Endothelial cell (in vitro differentiated cells): ENCODE data around the gene ABHD15. TPM values are rescaled to one million over a fixed set of nuclear protein-coding genes. Genes with fewer than 3 reads are reported as not detected.

ENCODE experiments used
- DNase-seq: peaks from one replicate; pipeline ENCODE4 v3.0.0; 2021; ENCODE audit warnings: low spot score
- H3K27ac Mint-ChIP-seq: one replicate; pipeline ENCODE4 v1.8.0; 2021; ENCODE audit warnings: mixed read lengths, inconsistent platforms; ENCODE audit not compliant: unreplicated experiment
- H3K27me3 Mint-ChIP-seq: one replicate; pipeline ENCODE4 v1.8.0; 2021; ENCODE audit warnings: mild to moderate bottlenecking, moderate library complexity, mixed read lengths, inconsistent platforms; ENCODE audit not compliant: unreplicated experiment
- H3K36me3 Mint-ChIP-seq: one replicate; pipeline ENCODE4 v1.8.0; 2021; ENCODE audit warnings: mild to moderate bottlenecking, low read depth, mixed read lengths, inconsistent platforms; ENCODE audit not compliant: unreplicated experiment
- H3K4me1 Mint-ChIP-seq: one replicate; pipeline ENCODE4 v1.8.0; 2021; ENCODE audit warnings: mild to moderate bottlenecking, mixed read lengths, inconsistent platforms; ENCODE audit not compliant: unreplicated experiment
- H3K4me3 Mint-ChIP-seq: one replicate; pipeline ENCODE4 v1.8.0; 2021; ENCODE audit warnings: mild to moderate bottlenecking, mixed read lengths, inconsistent platforms; ENCODE audit not compliant: unreplicated experiment
- H3K9me3 Mint-ChIP-seq: one replicate; pipeline ENCODE4 v1.8.0; 2021; ENCODE audit warnings: mixed read lengths, inconsistent platforms; ENCODE audit not compliant: unreplicated experiment
- CTCF ChIP-seq: fragments of 200-600 bp; sonication (generic); IDR thresholded peaks from one replicate; pipeline ENCODE4 v1.5.0; 2021; ENCODE audit warnings: antibody characterized with exemption; ENCODE audit not compliant: unreplicated experiment
- total RNA-seq: library from RNA; stranded (reverse); fragmentation: NEBNext Ultra II Directional; extraction: Animal tissue kit (Norgen Biotek cat#: 25700); gene quantifications from one replicate; pipeline ENCODE4 v1.2.1, GENCODE V29; 2021; ENCODE audit not compliant: unreplicated experiment

Gene ABHD15
- total RNA-seq, 1 donor from 2014 or later, result 1.7 TPM

GRCh38 chr17:29518359-29518758 is 48.5 kb downstream of the ABHD15 start:
- Mint-ChIP-seq H3K9me3 (no peaks in the 10 kb centered on the region), H3K27ac (no peak overlapping the region), H3K4me3 (no peak overlapping the region), H3K27me3 (no peaks in the 10 kb centered on the region), H3K4me1 (no peaks in the 10 kb centered on the region), H3K36me3 (peaks cover 23% of the 10 kb centered on the region)
- DNase-seq, result no peak
- TF ChIP-seq CTCF, result no peak

GRCh38 chr17:29514792-29515191 is 52.0 kb downstream of the ABHD15 start:
- DNase-seq, result no peak
- no peak for TF ChIP-seq CTCF
- Mint-ChIP-seq H3K27ac (no peak overlapping the region), H3K27me3 (peaks cover 2% of the 10 kb centered on the region), H3K9me3 (no peaks in the 10 kb centered on the region), H3K36me3 (peaks cover 15% of the 10 kb centered on the region), H3K4me1 (no peaks in the 10 kb centered on the region), H3K4me3 (no peak overlapping the region)

GRCh38 chr17:29510953-29511352 is 55.9 kb downstream of the ABHD15 start:
- Mint-ChIP-seq H3K9me3 (no peaks in the 10 kb centered on the region), H3K4me1 (no peaks in the 10 kb centered on the region), H3K27ac (no peak overlapping the region), H3K36me3 (peaks cover 10% of the 10 kb centered on the region), H3K27me3 (peaks cover 2% of the 10 kb centered on the region), H3K4me3 (no peak overlapping the region)
- TF ChIP-seq CTCF, result no peak
- no peak for DNase-seq

Other genes starting within 250 kb of the ABHD15 start
- 95.5 TPM for gene TAOK1, start 176.7 kb downstream of the ABHD15 start, total RNA-seq
- gene TP53I13, start 1.7 kb upstream of the ABHD15 start, total RNA-seq, result 15.7 TPM
- gene GIT1, start 22.6 kb upstream of the ABHD15 start, total RNA-seq, result 116 TPM
- 7.6 TPM for gene ANKRD13B, start 26.1 kb upstream of the ABHD15 start, total RNA-seq
- gene CORO6, start 55.9 kb upstream of the ABHD15 start, total RNA-seq, result 13.0 TPM